SKM-1 treated with dmso at 0.1 percent for 144 hours (cell line): ENCODE data around the gene ADAMTS19.

Source experiments
- DNase-seq: peaks from one replicate; lab custom pipeline; 2025; ENCODE audit not compliant: unreplicated experiment; lab: John Stamatoyannopoulos, UW

The ADAMTS19 gene

DNA sequence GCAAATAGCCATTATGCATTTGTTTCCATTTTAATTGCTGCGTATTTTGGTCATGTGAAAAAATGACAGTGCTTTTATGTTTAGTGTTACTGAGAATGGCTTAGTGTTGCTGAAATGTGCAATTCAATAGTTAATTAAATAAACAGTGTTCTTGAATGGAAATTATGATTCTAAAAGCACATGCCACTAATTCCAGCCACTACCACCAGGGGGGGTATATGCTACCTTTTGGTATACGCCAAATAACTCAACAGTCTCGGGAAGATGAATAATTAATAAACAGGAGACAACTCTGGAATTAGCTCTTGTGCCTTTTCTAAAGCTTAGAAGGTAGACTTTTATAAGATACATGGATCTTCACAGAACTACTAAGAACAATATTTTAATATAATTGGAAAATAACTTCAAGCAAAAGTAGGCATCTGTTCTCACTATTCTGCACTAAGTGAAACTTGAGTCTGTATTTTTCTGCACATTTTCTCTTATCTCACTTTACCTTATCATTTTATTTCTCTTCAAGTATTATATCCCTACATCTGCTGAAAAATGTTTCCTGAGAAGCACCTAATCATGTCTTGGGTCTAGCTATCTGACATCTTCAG, 204.3 kb downstream of the ADAMTS19 start:
- peak; percentile 16 for DNase-seq

DNA sequence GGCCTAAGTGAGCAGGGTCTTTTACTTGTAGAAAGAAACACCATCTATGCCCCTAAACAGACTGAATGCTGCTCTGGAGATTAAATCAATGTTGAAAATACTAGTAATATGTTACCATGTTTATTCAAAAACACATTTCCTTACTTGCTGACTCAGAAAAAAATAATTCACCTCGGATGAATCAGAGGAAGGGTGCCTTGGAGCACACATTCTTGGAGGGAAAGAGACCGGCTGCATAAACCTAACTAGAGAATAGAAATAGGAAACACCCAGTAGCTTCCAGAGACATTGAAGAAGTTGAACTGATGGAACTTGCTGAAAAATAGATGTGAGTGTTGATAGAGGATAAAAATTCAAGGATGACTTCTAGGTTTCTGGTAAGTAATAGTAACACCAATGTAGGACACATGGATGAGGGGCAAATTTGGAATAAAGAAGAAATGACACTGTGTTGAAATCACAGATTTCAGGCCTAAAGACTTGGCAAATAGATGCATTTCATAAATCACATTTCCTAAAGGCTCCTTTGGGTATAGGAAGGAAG, 210.9 kb downstream of the ADAMTS19 start:
- no peak for DNase-seq

DNA sequence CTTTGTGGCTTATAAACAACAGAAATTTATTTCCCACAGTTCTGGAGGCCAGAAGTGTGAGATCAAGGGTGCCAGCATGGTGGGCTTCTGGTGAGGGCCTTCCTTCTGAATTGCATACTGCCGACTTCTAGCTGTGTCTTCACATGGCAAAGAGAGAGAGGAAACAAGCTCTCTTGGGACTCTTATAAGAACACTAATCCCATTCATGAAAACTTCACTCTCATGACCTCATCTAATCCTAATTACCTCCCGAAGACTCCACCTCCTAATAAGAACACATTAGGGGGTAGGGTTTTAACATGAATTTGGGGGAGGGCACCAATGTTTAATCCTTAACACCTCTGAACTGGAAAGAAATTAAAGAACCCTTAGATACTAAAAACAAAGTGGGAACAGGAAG, 211.9 kb downstream of the ADAMTS19 start:
- DNase-seq = no peak

DNA sequence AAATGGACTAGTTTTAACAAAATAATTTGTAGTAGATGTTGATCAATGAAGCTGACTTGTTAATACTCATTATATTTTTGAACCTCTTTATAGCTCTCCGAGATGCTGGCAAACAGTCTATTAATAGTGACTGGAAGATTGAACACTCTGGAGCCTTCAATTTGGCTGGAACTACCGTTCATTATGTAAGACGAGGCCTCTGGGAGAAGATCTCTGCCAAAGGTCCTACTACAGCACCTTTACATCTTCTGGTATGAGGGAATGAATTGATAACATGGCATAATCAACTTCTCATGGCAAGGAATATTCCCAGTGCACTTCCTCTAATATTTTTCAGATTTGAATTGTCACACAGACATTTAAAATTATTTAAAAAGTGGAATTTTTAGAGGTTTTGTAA, 219.6 kb downstream of the ADAMTS19 start:
- DNase-seq = no peak

DNA sequence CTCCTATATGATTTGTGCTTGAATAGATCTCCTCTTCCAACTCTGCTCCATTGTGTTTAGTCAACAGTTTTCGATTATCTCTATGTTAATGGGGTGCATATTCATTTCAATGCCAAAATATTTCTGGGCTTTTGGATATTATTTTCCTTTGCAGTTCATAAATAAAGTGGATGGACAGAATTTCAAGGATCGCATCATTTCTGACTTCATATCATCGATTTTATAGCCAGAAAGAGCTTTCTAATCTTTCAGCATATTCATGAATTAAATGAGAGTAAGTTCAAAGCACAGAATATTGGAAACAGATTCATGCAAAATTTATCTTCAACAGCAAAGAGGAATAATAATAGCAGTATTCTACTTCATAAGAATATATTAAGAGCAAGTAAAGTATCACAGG, 227.8 kb downstream of the ADAMTS19 start:
- DNase-seq = no peak

DNA sequence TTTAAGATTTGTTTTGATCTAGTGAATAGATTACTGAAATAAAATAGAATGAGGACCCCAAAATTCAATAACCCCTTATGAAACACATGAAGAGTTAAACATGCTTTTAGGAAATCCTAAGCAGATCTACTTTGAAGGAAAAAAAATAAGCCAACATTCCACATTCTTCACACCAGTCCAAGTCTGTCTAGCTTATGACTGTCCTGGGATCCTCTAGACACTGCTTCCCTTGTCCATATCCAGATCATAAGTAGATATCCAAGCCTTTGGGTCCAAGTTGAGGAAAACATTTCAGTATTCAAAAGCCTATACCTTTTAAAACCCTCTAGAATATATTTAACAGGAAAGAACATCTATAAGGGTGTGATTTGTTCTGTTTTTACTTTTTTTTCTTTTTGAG, 228.9 kb downstream of the ADAMTS19 start:
- DNase-seq = no peak

DNA sequence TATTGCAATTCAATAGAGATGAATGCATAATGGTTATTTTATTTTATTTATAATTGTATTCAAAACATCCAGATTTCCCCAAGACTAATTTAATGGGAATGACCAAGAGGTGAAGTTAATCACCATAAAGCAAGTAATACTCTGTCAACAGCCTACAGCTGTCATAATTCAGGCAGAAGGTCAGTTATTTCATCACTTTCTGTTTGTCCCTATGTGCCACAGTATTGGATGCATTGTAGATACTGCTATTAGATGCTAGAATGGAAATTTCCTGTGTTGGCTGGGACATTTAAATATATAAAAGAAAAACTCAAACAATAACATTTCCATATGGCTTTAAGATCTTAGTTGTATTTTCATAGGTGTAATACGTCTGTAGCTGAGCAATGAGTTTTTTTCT, 231.1 kb downstream of the ADAMTS19 start:
- DNase-seq = no peak

DNA sequence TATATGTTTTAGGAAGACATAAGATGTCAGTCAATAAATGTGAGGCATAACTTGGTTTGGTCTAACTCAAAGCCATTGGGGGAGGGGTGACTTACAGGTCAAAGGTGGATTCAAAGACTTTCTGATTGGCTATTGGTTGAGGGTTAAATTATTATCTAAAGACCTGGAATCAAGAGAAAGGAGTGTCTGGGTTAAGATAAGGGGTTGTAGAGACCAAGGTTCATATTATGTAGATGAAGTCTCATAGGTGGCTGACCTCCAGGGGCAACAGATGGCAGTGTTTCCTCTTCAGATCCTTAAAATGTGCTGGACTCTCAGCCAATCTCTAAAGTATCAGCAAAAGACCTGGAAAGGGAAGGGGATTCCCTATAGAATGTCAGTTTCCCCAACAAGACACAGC, 236.5 kb downstream of the ADAMTS19 start:
- DNase-seq = no peak

DNA sequence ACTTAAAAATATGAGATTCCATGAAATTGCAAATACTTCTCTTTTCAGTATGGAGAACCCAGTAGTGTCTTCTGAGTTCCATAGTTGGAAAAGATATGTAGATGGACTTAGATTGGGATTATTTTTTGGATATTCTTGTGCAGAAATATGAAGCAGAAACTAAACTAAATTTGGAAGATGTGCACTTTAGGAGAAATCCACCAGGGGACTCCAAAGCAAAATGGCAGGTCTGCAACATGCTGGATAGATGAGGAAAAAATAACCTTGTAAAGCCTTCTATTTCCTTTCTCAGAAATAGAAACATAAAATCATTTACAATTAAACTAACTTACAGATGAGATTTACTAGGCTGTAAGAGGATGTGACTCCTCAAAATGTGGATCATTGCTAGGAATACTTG, 238.6 kb downstream of the ADAMTS19 start:
- no peak for DNase-seq

DNA sequence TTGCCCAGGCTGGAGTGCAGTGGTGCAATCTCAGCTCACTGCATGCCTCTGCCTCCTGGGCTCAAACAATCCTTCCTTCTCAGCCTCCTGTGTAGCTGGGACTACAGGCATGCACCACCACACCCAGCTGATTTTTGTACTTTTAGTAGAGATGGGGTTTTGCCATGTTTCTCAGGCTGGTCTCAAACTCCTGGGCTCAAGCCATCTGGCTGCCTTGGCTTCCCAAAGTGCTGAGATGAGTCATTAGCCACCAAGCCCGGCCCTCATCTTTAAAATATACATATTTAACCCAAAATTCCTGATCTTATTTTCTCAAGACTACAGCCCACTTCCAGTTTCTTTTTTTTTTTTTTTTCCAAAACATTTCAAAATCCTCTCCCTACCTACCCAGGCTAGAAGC, 256.1 kb downstream of the ADAMTS19 start:
- DNase-seq = no peak

DNA sequence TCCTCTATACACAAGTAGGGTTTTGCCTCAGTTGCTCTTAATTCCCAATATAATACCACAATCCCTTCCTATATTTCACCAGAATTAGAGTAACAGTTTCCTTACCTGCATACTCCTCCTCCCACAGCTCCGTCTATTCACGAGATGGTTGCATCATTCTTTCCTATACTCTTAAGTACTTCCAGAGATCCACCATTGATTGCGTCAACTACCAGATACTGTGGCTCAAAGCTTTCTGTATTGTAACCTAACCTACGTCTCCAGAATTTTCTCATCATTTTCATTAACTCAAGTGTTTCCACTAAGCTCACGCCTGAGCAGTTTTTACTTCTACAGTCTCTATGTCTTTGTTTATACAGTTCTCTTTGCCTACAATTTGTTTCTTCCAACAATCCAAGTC, 256.6 kb downstream of the ADAMTS19 start:
- no peak for DNase-seq

DNA sequence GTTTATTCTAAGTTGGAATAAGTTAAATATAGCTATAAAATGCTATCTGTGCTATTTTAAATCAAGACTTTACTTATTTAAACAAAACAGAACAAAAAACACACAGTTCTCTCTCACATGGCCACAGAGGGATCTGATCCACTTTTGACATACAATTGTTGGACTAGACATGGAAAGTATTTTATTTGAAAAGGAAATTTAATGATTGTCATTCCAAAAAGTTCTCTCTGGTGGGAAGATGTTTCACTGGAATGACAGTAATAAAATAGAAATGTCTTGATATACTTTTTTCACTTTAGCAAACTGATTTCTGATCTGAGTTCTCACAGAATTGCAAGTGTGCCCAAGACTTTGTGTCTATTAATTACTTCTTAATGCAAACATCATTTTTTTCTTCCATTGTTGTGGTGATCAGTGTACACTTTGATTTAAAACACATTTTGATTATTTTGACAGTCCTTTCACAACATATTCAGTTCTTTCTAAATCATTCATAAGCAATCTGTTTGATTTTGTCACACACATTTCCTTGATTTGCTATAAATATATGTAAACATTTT, 257.7 kb downstream of the ADAMTS19 start:
- no peak for DNase-seq

DNA sequence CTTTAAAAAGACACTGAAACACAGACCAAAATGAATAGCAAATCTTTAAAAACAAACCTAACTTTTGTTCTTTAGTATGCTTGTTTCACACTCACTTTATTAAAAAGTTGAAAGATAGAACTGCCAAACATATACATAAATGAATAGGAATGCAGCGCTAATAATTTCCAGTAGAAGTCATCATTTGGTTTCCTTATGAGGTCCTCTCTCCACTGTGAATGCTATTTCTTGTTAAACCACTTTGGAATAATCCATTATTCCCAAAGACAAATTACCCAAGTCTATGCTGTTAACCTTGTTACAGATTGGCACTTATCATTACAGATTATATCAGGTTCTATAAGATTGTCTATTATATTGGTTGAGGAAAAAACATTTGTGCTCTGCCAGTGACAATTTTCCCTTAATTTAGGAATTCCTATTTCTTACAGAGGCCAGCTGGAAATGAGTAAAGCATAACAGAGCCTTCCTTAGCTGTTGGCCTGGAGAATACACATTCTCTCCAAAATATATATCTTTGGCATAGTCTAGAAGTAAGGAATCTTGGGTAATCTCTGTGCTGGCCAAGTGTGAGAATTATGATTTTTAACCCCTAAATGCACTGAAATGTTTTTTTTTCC, 258.5 kb downstream of the ADAMTS19 start:
- DNase-seq = no peak

DNA sequence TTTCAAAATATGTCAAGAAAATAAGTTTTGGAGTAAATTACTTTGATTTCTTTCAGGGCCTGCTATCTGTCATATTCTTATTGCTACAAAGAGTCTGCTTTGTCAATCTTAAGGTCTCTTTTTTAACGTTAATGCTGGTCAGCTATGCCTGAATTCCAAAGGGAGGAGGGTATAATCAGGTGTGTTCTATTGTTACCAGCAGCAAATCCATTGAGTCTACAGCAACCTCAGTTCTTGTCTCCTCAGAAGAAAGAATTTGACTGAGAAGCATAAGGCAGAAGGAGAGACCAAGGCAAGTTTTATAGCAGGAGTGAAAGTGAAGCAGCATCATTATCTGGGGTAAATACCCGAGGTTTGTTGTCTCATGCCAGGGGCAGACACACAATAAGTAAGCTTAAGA, 264.1 kb downstream of the ADAMTS19 start:
- no peak for DNase-seq

DNA sequence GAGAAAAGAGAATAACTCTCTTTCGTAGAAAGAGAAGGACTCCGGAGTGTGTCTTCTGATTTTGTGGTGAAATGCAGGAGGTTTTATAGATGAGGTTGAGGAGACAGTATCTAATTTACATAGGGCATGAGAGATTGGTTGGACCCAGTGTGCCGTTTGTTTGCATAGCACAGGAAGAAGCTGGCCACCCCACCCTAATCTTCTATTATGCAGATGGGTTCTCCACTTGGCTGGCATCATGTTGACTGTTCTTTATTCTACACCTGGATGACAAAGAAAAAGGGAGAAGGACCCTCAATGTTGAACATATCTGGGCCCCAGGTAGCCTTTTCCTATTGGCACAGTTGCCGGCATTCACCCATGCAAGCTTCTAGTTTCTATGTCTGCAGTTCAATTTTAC, 264.5 kb downstream of the ADAMTS19 start:
- DNase-seq = no peak

DNA sequence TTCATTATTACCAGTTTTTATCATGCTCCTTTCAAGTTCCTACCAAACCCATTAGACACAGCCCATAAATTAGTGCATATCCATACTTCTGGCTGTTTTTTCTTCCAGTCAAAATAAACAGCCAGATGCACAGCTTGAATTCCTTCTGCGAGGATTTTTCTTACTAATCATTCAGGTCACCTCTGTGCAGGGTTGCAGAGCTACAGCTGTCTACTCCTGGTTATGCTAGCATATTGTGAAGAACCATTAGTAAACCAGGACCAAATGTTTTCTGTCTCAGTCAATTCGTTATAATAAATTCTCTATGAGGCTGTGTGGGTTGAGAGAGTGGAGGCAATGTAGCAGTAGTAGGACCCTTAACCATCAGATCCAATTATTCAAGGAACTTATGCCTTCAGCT, 279.7 kb downstream of the ADAMTS19 start:
- DNase-seq = no peak

DNA sequence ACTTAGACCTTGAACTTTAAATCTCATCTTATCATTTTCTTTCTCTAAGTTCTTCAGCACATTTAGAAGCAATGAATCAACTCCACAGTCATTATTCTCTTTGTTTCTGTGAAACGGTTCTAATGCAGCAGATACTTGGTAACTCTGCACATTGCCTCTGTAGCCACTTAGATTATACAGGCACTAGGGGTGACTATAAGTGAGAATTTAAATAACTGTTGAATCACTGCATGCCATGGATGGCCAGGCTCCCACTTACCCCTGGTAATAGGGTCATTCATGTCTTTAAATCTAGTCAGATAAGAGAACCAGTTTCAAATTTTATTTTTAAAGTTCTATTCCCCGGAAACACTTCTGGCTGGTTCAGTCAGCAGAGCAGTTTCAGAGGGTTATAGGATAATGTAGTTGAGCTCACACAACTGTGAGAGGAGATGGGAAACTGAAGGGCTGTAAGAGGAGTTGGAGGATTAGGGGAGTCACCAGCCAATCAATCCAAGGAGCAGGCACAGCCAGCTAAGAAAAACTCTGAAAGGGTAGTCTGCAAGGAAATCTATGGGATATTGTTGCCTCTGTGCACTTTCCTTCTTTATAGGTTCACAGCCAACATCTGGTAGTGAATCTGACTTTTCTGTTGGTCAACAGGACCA, 283.6 kb downstream of the ADAMTS19 start:
- no peak for DNase-seq

DNA sequence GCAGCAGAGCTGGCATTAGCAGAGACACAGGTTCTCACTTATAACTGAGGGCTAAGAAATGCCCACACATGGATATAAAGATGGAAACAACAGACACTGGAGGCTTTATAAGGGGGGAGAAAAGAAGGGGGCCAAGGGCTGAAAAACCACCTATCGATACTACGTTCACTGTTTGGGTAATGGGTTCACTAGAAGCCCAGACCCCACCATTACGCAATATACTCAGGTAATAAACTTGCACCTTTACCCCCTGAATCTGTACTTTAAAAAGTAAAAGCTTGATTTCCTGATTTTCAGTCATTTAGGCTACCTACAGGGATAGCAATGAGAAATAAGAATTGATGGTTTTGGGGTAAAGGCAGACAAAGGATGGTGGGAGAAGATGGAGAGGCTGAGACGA, 285.9 kb downstream of the ADAMTS19 start:
- DNase-seq = no peak

DNA sequence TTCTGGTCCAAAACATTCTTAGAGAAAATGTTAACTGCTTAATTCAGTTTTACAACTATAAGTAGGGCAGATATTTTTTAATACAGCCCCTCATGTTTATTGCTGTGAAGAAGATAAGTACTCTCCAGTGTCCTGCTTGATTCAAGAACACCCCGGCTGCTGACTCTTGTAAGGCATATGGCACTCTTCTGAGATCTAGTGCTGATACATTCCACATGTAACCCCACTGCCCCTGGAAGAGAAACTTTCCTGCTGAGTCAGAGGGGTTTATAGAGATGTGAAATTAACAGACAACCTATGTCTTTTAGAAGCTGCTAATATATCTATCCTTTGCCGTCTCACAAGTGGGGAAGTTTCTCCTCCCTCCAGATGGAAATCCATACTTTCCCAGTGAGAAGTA, 286.8 kb downstream of the ADAMTS19 start:
- DNase-seq = no peak

DNA sequence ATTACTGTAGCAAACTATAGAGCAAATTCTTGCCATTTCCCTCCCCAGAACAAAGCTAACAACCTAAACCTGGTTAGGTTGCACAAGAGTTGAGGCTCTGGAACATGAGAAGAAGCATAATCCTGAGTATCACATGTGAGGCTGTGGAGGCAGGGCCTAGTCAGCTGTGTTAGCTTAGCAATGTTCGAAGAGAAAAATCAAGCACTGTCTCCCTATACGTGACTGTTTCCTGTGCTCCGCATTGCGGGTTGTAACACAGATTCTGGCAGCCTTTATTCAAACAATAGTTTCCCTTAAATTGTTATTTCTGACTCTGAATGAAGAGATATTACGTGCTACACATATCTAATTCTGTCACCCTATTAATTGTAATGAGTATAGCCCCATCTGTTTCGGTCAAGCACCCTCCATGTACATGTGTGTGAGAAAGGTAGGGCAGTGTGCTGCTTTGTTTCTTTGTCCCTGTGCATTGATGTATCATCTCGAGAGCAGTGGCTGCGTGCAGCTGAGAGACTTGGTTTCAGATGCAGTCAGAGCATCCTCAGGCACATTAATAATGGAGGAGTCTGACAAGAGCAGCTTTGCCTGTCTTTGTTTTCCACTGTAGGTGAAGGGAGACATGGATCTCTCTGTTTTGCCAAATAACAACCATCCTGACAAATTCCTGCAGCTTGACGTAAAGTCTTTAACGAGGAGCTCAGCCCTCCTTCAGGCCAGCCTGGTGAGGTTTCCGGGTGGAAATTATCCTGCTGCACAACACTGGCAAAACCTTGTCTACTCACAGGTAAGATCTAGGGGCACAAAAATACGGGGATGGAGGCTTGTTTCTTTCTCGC, 287.7 kb downstream of the ADAMTS19 start, which contains the start of gene MINAR2:
TSS of gene MINAR2 (plus strand) at position 523 of the 836 bp plus-strand sequence. CDS start at position 620, 97 bp downstream.
- no peak for DNase-seq
